ENCODE measurements around the gene CRLF1.

- no peak for TF ChIP-seq CTCF (IDR thresholded peaks at IDR 0.05)
- no peak for TF ChIP-seq EP300 (IDR thresholded peaks at IDR 0.05)
- TF ChIP-seq POLR2A (IDR thresholded peaks at IDR 0.05; ENCODE audit: low read depth), result no peak
These were observed 8.6 kb downstream of the CRLF1 start for GRCh38 chr19:18597809-18598660.

Measured in esophagus muscularis mucosa (tissue), 4 donors.